Heart right ventricle (tissue), 16 donors: ENCODE measurements around the gene SH3RF3. TPM values are rescaled to one million over a fixed set of nuclear protein-coding genes. Genes with fewer than 3 reads are reported as not detected.

Experiments
- ATAC-seq, 8 donors: fragments of 200-7000 bp; cut with Tn5 transposase; one replicate each; pipeline ENCODE4 v1.9.1; 2020; ENCODE audit warnings: mild to moderate bottlenecking in 8 of 8, moderate library complexity in 8 of 8, moderate number of reproducible peaks in 1 of 8
- DNase-seq, 2 donors: peaks; one replicate each; pipeline ENCODE4 v3.0.0-alpha.2; 2020
- H3K27ac ChIP-seq, 10 donors: fragments of 200-600 bp; sonication (generic) in 2 of 10; one replicate each; pipeline versions ENCODE4 v1.5.0 to v1.8.0; 2020 to 2022; ENCODE audit warnings: mild to moderate bottlenecking in 3 of 10
- H3K27me3 ChIP-seq, 7 donors: fragments of 200-600 bp; one replicate each; pipeline ENCODE4 v1.8.0; 2021 to 2022; ENCODE audit warnings: mild to moderate bottlenecking in 2 of 7
- H3K36me3 ChIP-seq, 9 donors: fragments of 200-600 bp; sonication (generic) in 1 of 9; one replicate each; pipeline versions ENCODE4 v1.5.0 to v1.8.0; 2020 to 2022; ENCODE audit warnings: mild to moderate bottlenecking in 2 of 9
- H3K4me1 ChIP-seq, 9 donors: fragments of 200-600 bp; sonication (generic) in 1 of 9; one replicate each; pipeline versions ENCODE4 v1.5.0 to v1.8.0; 2020 to 2022; ENCODE audit warnings: mild to moderate bottlenecking in 4 of 9
- H3K4me3 ChIP-seq, 10 donors: fragments of 200-600 bp; sonication (generic) in 2 of 10; one replicate each; pipeline versions ENCODE4 v1.5.0 to v1.8.0; 2020 to 2022; ENCODE audit warnings: mild to moderate bottlenecking in 7 of 10, moderate library complexity in 2 of 10
- H3K9me3 ChIP-seq, 11 donors: fragments of 200-600 bp in 10 of 11; sonication (generic) in 2 of 11; one replicate each; pipeline versions ENCODE4 v1.5.0 to v1.8.0; 2013 to 2022; ENCODE audit warnings: mild to moderate bottlenecking in 2 of 11, control low read depth in 1 of 11, moderate library complexity in 1 of 11
- CTCF ChIP-seq, 9 donors: fragments of 200-600 bp; sonication (generic) in 2 of 9; IDR thresholded peaks; one replicate each; pipeline versions ENCODE4 v1.5.0 to v1.8.0; 2021 to 2022; ENCODE audit warnings: antibody characterized with exemption in 9 of 9, mild to moderate bottlenecking in 5 of 9, moderate library complexity in 1 of 9
- WGBS, 2 donors: extraction: QIAGEN DNeasy Blood & Tissue Kit; methylation state at CpG; one replicate each; pipeline ENCODE4 v1.1.7; 2013; ENCODE audit warnings: inconsistent platforms in 1 of 2; 5-methylcytosine and 5-hydroxymethylcytosine counted together
- intact Hi-C, 10 donors: fragments of 100-400 bp; cut with DNase I; formaldehyde crosslinking; loops; one replicate each; pipeline versions ENCODE4 v1.11.1 to v1.14.2; 2022
- polyA plus RNA-seq, 2 donors: library from polyadenylated mRNA; stranded (reverse); fragments of 200-250 nt; gene quantifications; one replicate each; pipeline ENCODE4 v1.2.3, GENCODE V29; 2013
- total RNA-seq, 10 donors: library from RNA; stranded (reverse); fragmentation: NEBNext Ultra II Directional in 3 of 10; extraction: Animal tissue kit (Norgen Biotek cat#: 25700) in 3 of 10; gene quantifications; one replicate each; pipeline versions ENCODE4 v1.2.1 to v1.2.4, GENCODE V29; 2021 to 2023
- donor health status: Arrhythmogenic right ventricular cardiomyopathy.
- donor health status: ischemic (EF 13 %, LVEDD 7.1; RV severe dilation, severe dysfunction).
- donor health status: healthy with polysubstance abuse.
- donor health status: DM: no; HTN: yes; CAD: no.
- donor health status: DM: no; HTN: no; CAD: no.
- donor health status: ischemic (EF 25% LVEDD 6.9; RV normal size, moderate dysfunction).
- donor health status: ischemic (EF 25% LVEDD 5.7; RV mildly dilated, moderate dysfunction).
- donor health status: healthy.
- donor health status: DM: yes; HTN: yes; CAD: no.
- donor health status: Ischemic cardiomyopathy.
- donor health status: ischemic (EF 35%, LVEDD 5.7; RV mildly dilated, moderate dysfunction).
- donor health status: nonischemic (EF 11% LVEDD 7.7; RV severe dilation, severe dysfunction).
- donor health status: DM: yes; HTN: yes; CAD: no.
- donor health status: PGD.
- donor health status: ischemic (EF 29% LVEDD 5.4; RV normal size, mild dysfunction).
- donor health status: nonischemic (EF 23%, LVEDD 6.1; RV moderate dilation, normal function).

The SH3RF3 gene
- total and polyA plus RNA-seq, 12 donors: 5.0 to 11.5 (median 8.6) TPM

GRCh38 chr2:109299536-109299935, 170.5 kb downstream of the SH3RF3 start:
- intact Hi-C loops: no loop called here
- peak in 3 of 8 donors; percentile 13 to 54 (median 34) for ATAC-seq
- DNase-seq: no peak

GRCh38 chr2:109300582-109300981, 171.6 kb downstream of the SH3RF3 start:
- 72 to 74% methylated on average over 3 of the region's 3 CpGs for WGBS, 2 donors
- Histone ChIP-seq H3K27me3 (no peaks in the 10 kb centered on the region), H3K36me3 (no peaks in the 10 kb centered on the region), H3K27ac (no peak overlapping the region), H3K4me1 (peaks cover 0 to 28% (median 17%) of the 10 kb centered on the region in 9 donors), H3K4me3 (no peak overlapping the region), H3K9me3 (no peaks in the 10 kb centered on the region)
- no peak for TF ChIP-seq CTCF (IDR thresholded peaks at IDR 0.05)
- intact Hi-C loops: no loop called here
- ATAC-seq (no peak), DNase-seq (no peak)

More at GRCh38 chr2:109299536-109299935, 170.5 kb downstream of the SH3RF3 start:
- Histone ChIP-seq H3K4me3 (no peak overlapping the region), H3K27ac (peak overlapping the region in 4 of 10 donors; percentile 29 to 48 (median 41)), H3K9me3 (peaks cover 0 to 3% (median 0%) of the 10 kb centered on the region in 11 donors), H3K27me3 (no peaks in the 10 kb centered on the region), H3K4me1 (peaks cover 0 to 28% (median 17%) of the 10 kb centered on the region in 9 donors), H3K36me3 (no peaks in the 10 kb centered on the region)
- TF ChIP-seq CTCF (IDR thresholded peaks at IDR 0.05): no peak
- WGBS, 2 donors: 56 to 64% methylated on average over 5 of the region's 5 CpGs

- H3K9me3 ChIP-seq: no peaks in the 10 kb centered on the region
- H3K27ac ChIP-seq: no peak overlapping the region
- no peaks in the 10 kb centered on the region for H3K36me3 ChIP-seq
- intact Hi-C loops: no loop called here
- DNase-seq: no peak
- H3K4me3 ChIP-seq: no peak overlapping the region
- no peak for ATAC-seq
- 97 to 98% methylated on average over 6 of the region's 6 CpGs for WGBS, 2 donors
- TF ChIP-seq CTCF (IDR thresholded peaks at IDR 0.05): no peak
- peaks cover 0 to 28% (median 17%) of the 10 kb centered on the region in 9 donors for H3K4me1 ChIP-seq
- no peaks in the 10 kb centered on the region for H3K27me3 ChIP-seq
Observed at GRCh38 chr2:109301746-109302145, 172.7 kb downstream of the SH3RF3 start.

GRCh38 chr2:109302319-109302718, 173.3 kb downstream of the SH3RF3 start:
- intact Hi-C loops: no loop called here
- DNase-seq (no peak), ATAC-seq (peak in 1 of 8 donors; percentile 31)
- H3K4me1 ChIP-seq: peaks cover 0 to 28% (median 17%) of the 10 kb centered on the region in 9 donors
- no peak for TF ChIP-seq CTCF (IDR thresholded peaks at IDR 0.05)
- no peak overlapping the region for H3K4me3 ChIP-seq
- no peaks in the 10 kb centered on the region for H3K9me3 ChIP-seq
- H3K27ac ChIP-seq: no peak overlapping the region
- 89 to 90% methylated on average over 6 of the region's 6 CpGs for WGBS, 2 donors
- H3K27me3 ChIP-seq: no peaks in the 10 kb centered on the region
- H3K36me3 ChIP-seq: no peaks in the 10 kb centered on the region
